D341Med (cell line): ENCODE results near the gene KCP.

Experiments
- DNase-seq: peaks from one replicate; pipeline ENCODE4 v3.0.0; 2012; ENCODE audit warnings: low spot score

Gene KCP

DNA sequence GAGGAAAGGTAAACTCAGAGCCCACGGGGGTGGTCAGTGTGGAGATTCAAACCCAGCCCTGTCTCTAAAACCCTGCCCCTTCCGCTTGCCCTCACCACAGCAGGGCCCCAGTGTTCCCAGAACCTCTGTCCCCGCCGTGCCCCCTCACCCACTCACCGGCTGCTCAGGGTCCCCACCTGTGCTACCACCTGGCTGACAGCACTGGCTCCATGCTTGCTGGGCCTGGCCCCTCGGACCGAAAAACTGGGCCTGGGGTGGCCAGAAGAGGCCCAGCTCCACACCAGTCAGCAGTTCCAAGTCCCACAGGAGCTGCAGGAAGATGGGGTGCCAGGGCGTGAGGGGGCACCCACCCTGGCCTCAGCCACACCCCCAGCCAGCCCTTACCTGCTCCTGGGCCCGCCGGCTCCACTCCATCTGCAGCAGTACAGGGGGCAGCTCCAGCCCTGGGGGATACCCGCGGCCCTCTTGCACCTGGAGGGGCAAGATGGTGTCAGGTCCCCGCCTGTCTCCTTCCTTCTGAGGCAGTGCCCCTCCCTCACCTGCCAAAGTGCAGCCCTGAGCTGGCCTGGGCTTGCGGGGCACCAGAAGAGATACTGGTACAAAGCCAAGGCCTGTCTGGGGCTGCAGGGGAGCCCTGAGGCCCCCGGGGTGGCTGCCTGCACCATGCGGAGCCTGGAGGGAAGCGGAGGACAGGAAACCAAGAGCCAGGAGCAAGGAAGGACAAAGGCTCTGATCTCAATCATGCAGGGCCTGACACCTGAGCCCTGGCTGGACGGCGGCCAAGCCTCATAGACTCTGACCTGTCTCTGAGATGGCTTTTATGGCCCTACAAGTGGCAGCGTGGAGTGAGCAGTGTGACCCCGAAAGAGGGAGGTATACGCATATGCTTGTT, 36.1 kb downstream of the KCP start:
- no peak for DNase-seq

DNA sequence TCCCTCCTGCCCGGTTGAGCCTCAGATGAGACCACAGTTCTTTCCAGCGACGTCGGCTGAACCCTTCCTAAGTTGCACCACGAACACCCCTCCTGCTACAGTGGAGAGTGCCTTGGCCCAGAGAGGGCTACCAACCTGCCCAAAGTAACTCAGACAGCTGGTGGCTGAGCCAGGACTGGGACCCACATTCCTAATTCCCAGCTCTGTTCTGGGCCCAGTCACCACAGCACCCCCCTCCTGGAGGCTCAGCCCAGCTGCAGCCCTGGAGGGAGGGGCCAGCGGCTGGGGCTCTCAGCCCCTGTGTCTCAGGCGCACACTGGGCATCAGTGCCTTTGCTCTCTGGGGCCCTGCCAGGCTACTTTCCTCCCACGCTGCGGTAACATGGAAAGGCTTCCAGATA, 37.3 kb downstream of the KCP start:
- DNase-seq: no peak

DNA sequence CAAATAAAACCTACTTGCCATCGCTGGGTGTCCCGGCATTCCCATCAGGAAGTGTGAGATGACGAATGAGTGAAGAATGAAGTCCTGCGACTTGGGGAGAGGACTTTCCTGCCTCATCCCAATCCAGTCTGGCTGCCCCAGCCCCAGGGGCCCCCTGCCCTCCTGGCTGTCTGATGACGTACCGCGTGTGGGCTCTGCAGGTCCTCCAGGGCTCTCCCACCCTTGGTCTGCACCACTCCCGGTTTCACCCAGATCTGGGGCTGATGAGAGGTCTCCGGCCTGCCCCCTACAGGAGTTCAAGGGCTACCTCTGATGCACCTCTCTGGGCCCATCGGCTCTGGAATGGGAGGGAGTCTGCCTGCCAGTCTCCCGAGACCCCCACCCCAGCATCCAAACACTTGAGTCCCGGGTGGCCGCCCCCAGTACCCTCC, 38.1 kb downstream of the KCP start:
- DNase-seq: no peak

DNA sequence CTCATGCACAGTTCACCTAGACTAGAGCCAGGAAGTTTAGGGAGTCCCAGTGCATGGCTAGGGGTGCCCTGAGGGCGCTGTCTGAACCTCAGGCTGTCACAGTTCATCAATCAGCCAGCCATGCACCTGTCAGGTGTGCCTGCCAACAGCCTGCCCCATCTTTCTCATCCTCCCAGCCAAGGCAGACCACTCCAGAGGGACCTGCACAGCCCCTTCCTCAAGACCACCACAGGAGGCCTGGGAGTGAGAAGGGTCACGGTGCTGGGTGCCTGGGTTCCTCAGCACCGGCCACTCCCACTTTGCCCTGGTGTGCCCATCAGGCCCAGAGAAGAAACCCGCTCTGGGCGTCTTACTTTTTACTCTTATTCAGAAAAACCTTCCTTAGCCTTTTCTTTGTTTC, 39.5 kb downstream of the KCP start:
- no peak for DNase-seq

DNA sequence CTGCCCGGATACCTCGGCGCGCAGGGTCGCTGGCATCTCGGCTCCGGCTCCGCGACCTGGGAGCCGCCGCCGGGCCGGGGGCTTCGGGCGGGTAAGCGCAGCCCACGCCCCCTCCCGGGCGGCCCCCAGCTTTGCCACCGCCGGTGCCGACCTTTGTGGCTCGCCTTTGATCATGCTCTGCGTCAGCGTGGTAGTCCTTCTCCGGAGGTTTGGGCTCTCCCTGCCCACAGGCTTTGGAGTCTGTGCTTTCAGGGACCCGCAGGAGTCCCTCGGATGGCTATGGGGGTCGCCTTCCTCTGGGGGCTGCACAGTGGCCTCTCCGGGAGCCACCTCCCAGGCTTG, 40.6 kb downstream of the KCP start:
- DNase-seq: no peak

DNA sequence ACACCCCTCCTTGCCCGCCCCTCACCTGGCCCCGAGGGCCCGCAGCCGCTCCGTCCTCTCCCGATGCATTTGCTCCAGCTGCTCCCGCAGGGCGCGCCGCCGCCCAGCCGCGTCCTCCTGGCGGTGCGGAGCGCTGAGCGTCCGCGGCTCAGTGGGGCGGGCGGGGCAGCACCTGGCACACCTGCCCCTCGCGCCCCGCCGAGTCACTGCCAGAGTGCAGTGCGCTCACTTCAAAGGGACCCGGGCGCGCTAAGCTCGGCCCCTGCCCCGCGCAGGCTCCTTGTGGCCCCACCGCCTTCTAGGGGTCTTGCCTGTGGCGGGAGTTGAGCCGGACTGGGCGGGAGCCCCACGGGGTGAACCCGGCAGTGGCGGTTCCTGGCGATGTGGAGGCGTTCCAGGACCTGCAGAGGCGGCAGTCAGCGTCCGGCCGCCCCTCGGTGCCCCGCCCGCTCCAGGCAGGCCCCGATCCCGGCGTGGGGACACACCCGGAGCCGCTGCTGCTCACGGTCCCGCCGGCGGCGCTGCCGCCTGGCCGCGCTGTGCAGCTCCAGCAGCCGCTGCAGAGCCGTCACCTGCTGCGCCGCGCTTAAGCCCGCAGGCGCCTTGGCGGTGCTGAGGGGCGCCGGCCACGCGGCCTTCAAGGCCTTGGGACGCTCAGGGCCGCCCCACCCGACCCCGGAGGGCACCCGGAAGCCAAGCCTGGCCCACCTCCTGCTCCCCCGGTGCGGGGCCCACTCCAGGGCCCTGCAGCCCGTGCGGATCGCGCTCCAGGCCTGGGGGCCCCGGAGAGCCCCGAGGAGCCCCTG, 41.2 kb downstream of the KCP start:
- peak; percentile 86 for DNase-seq

DNA sequence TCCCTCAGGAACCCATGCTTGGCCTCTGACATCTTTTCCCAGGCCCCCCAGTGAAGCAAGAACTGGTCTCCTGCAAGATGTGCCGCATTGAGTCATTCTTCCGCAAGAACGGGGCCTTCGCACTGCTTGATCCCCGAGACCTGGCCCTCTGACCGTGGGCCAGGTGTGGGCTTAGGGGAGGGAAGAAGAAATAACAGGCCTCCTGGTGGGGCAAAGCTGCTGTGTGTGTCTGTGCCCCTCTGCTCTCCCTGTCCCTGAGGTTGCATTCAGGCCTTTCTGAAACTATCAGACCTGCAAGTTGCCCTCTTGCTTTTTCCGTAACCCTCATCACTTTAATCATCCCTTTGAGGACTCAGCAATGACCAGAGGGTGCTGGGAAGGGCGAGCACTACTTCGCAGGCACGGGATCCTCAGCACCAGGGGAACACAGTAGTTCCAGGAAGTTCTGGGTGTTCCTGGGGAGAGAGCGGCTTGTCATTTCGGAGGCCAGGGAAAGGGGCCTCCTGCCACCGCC, 41.8 kb downstream of the KCP start:
- DNase-seq: no peak

DNA sequence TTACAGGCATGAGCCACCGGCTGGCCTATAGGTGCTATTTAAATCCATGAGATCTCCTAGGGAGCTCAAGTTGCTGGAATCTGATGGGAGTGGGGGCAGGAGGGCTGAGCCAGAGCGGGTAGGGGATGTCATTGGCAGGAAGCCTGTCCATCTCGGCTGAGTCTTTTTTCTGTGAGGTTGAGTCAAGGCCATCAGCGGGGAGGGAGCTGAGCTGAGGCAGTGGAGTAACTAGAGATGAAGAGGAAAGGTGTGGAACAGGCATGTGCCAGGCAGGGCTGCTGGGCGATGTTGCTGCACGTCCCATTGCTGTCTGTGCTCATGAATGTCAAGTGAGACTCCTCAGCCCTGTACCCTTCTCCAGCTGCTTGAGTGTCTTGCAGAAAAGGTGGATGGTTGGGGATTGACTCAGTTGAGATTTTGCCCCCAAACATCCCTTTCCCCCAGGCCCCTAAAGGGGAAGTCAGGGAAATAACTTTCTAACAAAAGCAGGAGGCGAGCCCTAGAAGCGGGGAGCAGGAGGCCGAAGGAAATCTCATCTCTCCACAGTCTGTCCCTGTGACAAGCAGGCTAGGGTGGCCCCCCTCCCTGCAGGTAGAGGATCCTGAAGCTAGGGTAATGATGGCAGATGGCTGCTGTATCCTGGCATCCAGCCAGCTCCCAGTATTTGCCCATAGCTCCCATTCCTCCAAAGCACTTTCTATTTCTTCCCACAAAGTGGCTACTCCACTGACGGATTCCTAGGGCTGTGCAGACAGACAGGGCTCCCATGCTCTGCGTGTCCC, 42.5 kb downstream of the KCP start:
- peak; percentile 63 for DNase-seq

DNA sequence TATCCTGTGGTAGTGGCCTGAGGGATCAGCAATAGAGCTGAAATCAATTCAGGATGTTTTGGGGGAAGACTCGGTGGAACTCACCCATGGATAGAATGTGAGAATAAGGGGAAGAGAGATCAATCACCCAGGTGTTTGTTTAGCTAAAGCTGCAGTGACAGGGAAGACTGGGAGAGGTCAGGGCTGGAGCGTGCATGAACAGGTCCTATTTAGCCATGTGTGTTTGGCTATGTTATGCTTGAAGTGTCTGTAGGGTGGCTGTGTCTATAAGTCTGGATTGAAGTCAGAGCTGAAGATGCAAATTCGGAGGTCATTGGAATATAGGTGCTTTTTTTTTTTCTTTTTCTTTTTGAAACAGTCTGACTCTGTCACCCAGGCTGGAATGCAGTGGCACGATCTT, 43.3 kb downstream of the KCP start:
- no peak for DNase-seq

DNA sequence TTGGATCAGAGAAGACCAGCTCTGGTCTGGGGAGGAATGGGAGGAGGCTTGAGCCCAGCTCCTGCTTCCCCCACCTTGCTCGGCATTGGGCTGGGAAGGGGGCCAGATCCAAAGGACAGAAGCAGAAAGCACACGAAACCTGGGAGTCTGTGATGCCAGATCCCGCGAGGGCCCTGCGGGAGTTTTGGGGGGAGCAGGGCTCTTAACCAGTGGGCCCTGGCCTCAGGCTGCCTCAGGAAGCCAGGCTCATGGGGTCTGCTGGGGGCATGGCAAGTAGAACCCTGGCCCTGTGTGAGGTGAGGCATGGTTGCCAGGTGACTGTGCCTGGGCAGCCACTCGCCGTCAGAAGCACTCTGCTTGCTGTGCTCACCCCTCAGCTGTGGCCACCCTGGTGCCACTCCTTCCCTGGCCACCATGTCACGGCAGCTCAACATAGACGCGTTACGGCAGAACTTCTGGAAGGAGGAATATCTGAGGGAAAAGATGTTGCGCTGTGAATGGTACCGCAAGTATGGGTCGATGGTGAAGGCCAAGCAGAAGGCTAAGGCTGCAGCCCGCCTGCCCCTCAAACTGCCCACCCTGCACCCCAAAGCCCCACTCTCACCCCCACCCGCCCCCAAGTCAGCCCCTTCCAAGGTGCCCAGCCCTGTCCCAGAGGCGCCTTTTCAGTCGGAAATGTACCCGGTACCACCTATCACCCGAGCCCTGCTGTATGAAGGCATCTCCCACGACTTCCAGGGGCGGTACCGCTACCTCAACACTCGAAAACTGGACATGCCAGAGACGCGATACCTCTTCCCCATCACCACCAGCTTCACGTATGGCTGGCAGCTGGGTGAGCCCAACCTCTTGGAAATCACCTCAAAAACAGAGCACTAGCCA, 44.3 kb downstream of the KCP start:
- no peak for DNase-seq

DNA sequence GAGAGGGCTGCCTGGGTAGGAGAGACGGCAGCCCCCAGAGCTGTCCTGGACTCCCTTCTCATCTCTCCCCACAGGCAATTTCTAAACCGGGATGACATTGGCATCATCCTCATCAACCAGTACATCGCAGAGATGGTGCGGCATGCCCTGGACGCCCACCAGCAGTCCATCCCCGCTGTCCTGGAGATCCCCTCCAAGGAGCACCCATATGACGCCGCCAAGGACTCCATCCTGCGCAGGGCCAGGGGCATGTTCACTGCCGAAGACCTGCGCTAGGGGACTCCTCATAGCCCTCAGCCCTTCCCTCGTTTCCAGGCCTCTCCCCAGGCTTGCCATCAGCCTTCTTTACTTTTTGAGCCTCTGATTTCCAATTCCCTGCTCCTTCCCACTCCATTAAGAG, 45.2 kb downstream of the KCP start:
- DNase-seq: no peak

DNA sequence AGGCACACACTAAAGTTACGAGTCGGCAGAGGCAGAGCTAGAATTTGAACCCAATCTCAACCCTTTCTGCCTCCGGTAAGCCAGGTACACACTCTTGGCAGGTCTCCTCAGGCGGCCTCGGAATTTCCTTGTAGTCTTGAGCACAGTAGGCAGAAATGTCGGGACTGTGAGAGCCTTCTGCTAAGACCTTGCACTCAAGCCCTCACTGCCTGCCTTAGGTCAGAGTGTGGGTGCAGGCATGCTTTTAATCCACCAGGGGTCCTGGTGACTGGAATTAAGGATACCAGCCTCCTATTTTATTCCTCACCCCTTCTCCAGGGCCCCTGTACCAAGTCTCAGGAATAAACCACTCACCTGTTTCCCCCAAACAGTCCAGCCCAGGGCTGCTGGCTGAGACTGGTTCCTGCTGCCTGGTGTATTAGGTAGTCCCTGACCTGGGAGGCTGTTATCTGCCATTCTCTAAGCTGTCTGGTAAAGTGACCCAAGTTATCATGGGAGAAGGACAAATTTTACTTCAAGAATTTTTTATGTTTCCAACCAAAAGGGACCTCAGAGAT, 47.0 kb downstream of the KCP start:
- peak; percentile 76 for DNase-seq

DNA sequence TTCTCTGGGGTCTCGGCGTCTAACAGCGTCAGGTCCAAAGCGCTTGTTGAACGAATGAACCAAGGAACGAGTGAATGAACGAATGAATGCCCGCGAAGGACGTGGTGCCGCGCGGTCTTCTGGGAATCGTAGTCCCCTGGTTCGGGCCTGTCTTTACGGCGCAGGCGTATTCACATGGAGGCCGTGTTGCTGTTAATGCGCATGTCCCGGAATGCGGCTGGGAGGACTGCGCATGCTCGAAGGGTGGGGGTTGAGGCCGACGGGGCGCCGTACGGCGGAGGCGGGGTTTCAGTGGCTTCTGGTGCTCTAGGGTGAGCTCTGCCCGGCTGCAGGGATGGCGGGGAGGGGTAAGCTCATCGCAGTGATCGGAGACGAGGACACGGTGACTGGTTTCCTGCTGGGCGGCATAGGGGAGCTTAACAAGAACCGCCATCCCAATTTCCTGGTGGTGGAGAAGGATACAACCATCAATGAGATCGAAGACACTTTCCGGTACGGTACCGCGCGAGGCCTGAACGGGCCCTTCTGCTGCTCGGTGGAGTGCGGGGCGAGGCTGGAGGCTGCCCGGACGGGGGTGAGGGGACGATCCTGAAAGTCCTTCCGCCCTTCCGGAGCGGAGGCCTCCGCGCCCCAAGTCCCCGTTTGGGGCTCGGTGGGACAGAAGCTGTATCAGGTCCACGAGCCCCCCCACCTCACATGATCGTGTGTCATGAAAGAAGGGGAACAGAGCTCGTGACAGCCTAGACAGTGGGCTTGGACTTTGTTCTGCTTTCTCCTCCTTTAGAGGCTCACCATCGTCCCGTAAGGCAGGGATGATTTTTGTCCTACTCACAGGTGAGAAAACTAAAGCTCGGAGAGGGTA, 47.7 kb downstream of the KCP start, which contains the start of gene ATP6V1F:
Gene ATP6V1F, plus strand, starts transcription at position 286 of the 862 bp plus-strand sequence. Its CDS starts 49 bp downstream, at position 335.
- DNase-seq: peak; percentile 98

DNA sequence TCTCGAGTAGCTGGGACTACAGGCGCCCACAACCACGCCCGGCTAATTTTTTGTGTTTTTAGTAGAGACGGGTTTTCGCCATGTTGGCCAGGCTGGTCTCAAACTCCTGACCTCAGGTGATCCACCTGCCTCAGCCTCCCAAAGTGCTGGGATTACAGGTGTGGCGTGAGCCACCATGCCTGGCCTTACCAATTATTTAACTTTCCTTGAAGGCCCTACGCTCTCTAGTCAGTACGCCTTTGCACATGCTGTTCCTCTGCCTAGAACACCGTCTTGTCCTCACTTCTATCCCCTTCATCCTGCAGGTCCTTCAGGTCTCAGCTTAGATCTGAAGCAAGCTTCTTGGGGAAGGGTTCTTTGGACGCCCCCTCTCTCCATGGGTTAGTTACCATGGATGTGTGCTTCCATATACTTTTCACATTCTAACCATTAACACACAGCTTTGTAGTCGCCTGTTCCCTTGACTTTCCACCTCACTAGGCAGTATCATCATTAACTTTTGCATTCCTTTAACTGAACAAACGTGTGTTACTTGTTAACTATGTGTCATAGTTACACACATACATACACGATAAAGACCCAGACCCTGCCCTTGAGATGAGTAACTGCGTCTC, 48.4 kb downstream of the KCP start:
- no peak for DNase-seq

DNA sequence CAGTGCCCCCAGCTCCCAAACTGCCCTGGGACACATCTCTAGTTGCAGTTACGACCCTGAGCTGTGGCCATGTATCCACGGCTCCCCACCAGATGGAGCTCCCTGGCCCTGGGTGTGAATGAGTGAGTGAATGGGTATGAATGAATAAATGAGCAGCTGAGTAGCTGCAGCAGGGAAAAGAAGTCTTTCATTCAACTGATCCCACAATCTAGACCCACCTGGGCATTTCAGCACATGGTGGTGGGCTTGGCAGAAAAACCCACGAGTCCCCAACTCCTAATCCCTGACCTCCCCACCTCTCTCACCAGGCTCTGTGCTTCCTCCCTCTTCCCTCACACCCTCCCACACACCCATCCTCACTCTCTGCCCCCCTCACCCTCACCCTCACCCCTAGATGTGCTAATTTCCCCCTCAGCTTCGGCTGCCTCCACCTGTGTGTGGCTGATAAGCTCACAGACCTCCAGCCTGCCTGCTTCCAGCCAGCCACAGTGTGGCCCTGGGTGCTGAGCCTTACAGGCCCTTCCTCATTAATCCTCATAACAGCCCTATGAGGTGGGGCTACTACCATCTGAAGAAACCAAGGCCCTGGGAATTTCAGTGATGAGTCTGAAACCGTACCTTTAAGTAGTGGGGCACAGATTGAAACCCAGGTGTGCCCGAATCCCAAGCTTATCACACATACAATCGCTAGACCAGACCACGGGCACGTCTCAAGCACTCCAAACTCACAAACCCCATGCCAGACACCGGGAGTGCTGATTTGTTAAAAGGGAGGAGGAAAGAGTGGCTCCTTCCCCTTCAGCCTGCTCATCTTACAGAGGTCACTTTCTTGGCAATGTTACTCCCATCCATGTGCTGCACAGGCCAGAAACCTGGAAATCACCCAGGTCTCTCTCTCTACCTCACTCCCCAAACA, 50.1 kb downstream of the KCP start:
- no peak for DNase-seq

DNA sequence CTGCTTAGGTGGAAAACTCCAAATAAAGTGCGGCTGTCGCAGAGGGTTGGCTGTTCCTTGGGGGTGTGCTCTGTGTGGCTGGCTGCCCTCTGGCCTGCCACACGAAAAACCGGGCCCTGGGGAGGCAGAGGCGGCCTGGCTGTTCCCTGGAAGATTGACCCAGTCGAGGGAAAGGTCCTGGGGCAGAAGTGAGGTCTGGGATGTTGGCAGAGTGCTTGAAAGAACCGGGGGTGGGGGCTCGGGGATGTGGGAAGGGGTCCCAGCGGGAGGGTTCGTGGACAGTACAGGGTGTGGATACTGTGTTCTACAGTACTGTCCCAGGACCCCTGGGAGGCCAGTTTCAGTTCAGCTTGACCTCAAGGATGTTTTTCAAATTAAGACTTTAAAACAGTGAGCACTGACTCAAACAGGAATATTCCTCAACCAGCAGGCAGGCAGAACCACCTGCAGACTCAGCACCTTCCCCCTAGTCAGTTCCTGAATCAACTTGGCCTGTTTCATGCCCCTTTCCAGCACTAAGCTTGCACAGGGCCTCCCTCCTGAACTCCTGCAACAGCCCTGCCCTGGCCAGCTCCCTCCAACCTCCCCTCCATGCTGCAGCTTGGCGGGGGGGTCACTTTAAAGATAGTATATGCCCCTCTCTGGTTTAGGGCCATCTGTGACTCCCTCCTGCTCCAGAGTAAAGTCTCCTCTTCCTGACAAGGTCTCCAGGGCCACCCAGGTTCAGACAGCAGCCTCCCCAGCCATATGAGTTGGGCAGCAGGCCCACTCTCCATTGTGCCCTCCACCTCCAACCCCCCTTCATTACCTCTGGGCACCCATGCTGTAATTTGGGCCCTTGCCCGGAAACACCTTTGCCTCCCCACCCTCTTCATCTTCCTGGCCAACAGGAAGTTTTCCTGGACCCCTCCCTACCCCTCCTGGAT, 51.0 kb downstream of the KCP start:
- no peak for DNase-seq
